RPMI7951 (cell line): Measurements from ENCODE around the gene TNK2. TPM values are rescaled to one million over a fixed set of nuclear protein-coding genes. Genes with fewer than 3 reads are reported as not detected.
"Not testable (repeated sequence)": the region's sequence is repeated elsewhere in the genome, so short reads cannot be mapped to it uniquely, and the experiment has no call there.

Experiments
- DNase-seq: peaks from one replicate; pipeline ENCODE4 v3.0.0-alpha.2; 2012; ENCODE audit warnings: low read depth
- total RNA-seq: library from RNA; depleted of rRNA; stranded (reverse); fragments of >200 nt; shearing (Covaris generic); gene quantifications from 2 replicates; pipeline ENCODE4 v1.2.3, GENCODE V29; 2014

The TNK2 gene
- total RNA-seq, 1 experiment from 2014 or later: 7.1 TPM

GRCh38 chr3:195850857-195851543 lies 57.4 kb downstream of the TNK2 start:
- peak; percentile 87 for DNase-seq

- DNase-seq: peak; percentile 49
Measured at GRCh38 chr3:195849322-195850074, 58.9 kb downstream of the TNK2 start.

- DNase-seq: peak; percentile 95
Measured at GRCh38 chr3:195847055-195847950, 61.0 kb downstream of the TNK2 start.

- no peak for DNase-seq
Measured at GRCh38 chr3:195845483-195845882, 62.9 kb downstream of the TNK2 start.

- DNase-seq: no peak
Measured at GRCh38 chr3:195844671-195845218, 63.6 kb downstream of the TNK2 start.

- no peak for DNase-seq
Measured at GRCh38 chr3:195839260-195840010, 68.9 kb downstream of the TNK2 start.

- no peak for DNase-seq
Measured at GRCh38 chr3:195838714-195839113, 69.6 kb downstream of the TNK2 start.

GRCh38 chr3:195836476-195837135 lies 71.7 kb downstream of the TNK2 start:
- no peak for DNase-seq

GRCh38 chr3:195835791-195836190 lies 72.6 kb downstream of the TNK2 start:
- DNase-seq: no peak

- no peak for DNase-seq
Measured at GRCh38 chr3:195834675-195835583, 73.4 kb downstream of the TNK2 start.

- DNase-seq: no peak
Measured at GRCh38 chr3:195829897-195830254, 78.5 kb downstream of the TNK2 start.

GRCh38 chr3:195828762-195829161 lies 79.6 kb downstream of the TNK2 start:
- DNase-seq: no peak

GRCh38 chr3:195825857-195826804 lies 82.2 kb downstream of the TNK2 start:
- DNase-seq: no peak

- no peak for DNase-seq
Measured at GRCh38 chr3:195825191-195825588, 83.2 kb downstream of the TNK2 start.

GRCh38 chr3:195824425-195825190 lies 83.7 kb downstream of the TNK2 start:
- not testable (repeated sequence) for DNase-seq

- peak; percentile 69 for DNase-seq
Measured at GRCh38 chr3:195823999-195824398, 84.4 kb downstream of the TNK2 start.

GRCh38 chr3:195823280-195823679 lies 85.1 kb downstream of the TNK2 start:
- DNase-seq: no peak
